ENCODE data around the gene CAMK4.

CAMK4 gene

DNA sequence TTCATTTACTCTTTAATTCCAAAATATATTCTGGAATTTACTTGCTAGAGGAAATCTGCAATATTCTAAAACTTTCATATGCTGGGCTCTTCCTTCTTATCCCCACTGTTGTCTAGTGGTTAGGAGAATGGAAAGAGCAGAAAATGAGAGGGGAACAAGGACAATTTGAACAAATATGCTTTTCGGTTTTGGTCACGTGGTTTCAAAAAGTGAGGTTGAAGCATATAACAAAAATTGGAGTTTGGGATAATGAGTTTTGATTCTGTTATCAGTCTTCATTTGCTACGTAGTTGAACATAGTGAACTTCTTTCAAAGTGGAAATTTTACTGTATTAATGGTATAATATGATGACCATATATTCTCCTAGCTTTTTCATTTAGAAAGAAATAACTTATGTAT, 71.5 kb downstream of the CAMK4 start:
- no peaks in the 10 kb centered on the region for H3K36me3 ChIP-seq (ENCODE audit: control insufficient read depth in 2 of 2, insufficient read depth in 1 of 2, low read length in 2 of 2)
- CTCF ChIA-PET, result no interaction called here
- H3K4me1 ChIP-seq (ENCODE audit: control insufficient read depth, insufficient read depth, low read length), result no peaks in the 10 kb centered on the region
- TF ChIP-seq ZBTB1 (tag by site-specific recombination; IDR thresholded peaks at IDR 0.05) (no peak), ZNF747 (tag by site-specific recombination; IDR thresholded peaks at IDR 0.05) (no peak), ZNF133 (tag by site-specific recombination; IDR thresholded peaks at IDR 0.05) (no peak), OVOL3 (tag by site-specific recombination; IDR thresholded peaks at IDR 0.05) (no peak), TRIM28 (IDR thresholded peaks at IDR 0.05; ENCODE audit: borderline replicate concordance, low read length) (no peak), SCRT1 (tag by site-specific recombination; IDR thresholded peaks at IDR 0.05; ENCODE audit: borderline replicate concordance) (no peak), ZNF76 (tag by site-specific recombination; IDR thresholded peaks at IDR 0.05; ENCODE audit: borderline replicate concordance, low read depth) (no peak)
- TF ChIP-seq, protein P1, sequence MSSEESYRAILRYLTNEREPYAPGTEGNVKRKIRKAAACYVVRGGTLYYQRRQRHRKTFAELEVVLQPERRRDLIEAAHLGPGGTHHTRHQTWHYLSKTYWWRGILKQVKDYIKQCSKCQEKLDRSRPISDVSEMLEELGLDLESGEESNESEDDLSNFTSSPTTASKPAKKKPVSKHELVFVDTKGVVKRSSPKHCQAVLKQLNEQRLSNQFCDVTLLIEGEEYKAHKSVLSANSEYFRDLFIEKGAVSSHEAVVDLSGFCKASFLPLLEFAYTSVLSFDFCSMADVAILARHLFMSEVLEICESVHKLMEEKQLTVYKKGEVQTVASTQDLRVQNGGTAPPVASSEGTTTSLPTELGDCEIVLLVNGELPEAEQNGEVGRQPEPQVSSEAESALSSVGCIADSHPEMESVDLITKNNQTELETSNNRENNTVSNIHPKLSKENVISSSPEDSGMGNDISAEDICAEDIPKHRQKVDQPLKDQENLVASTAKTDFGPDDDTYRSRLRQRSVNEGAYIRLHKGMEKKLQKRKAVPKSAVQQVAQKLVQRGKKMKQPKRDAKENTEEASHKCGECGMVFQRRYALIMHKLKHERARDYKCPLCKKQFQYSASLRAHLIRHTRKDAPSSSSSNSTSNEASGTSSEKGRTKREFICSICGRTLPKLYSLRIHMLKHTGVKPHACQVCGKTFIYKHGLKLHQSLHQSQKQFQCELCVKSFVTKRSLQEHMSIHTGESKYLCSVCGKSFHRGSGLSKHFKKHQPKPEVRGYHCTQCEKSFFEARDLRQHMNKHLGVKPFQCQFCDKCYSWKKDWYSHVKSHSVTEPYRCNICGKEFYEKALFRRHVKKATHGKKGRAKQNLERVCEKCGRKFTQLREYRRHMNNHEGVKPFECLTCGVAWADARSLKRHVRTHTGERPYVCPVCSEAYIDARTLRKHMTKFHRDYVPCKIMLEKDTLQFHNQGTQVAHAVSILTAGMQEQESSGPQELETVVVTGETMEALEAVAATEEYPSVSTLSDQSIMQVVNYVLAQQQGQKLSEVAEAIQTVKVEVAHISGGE (tag by site-specific recombination; conservative IDR thresholded peaks at IDR 0.05; ENCODE audit: low read depth), result no peak
- no peaks in the 10 kb centered on the region for H3K9me3 ChIP-seq (ENCODE audit: control insufficient read depth, insufficient read depth, low read depth, low read length)
- POLR2A ChIA-PET, result no interaction called here
- no peak overlapping the region for H3K4me3 ChIP-seq (ENCODE audit: low read depth, low read length)
- H3K27ac ChIP-seq (ENCODE audit: extremely low read depth, low read depth, low read length), result no peak overlapping the region

DNA sequence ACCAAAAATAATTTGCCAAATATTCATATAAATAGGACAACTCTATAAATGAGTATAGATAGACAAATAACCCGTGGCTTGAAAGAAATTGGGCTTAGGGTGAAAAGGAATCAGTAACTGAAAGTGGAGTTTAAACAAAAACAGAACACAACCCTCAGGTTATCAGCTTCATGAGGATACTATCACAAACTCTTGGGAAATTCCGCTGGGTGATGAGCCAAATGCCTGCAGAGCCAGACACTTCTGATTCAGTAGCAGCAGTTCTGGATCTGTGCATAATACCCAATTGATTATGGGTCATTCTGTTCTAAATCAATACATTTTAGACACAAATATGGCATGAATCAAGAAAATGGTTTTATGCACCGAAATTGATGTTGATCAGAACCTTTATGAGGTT, 72.4 kb downstream of the CAMK4 start:
- TF ChIP-seq ZFP37 (tag by site-specific recombination; IDR thresholded peaks at IDR 0.05) (no peak), ZNF426 (tag by site-specific recombination; IDR thresholded peaks at IDR 0.05) (no peak), ZNF274 (IDR thresholded peaks at IDR 0.05; ENCODE audit: low read length) (no peak), ZNF274 (tag by site-specific recombination; IDR thresholded peaks at IDR 0.05; ENCODE audit: borderline replicate concordance) (no peak), ZBTB8A (tag by site-specific recombination; IDR thresholded peaks at IDR 0.05) (no peak), ATF2 (tag by site-specific recombination; IDR thresholded peaks at IDR 0.05; ENCODE audit: low read depth) (no peak), ELK4 (IDR thresholded peaks at IDR 0.05; ENCODE audit: borderline replicate concordance, low read depth, low read length) (no peak), ZNF184 (tag by site-specific recombination; IDR thresholded peaks at IDR 0.05) (no peak), ZNF214 (tag by site-specific recombination; IDR thresholded peaks at IDR 0.05; ENCODE audit: borderline replicate concordance) (no peak), ZNF292 (tag by site-specific recombination; IDR thresholded peaks at IDR 0.05; ENCODE audit: borderline replicate concordance, low read depth) (no peak), ZNF624 (tag by site-specific recombination; IDR thresholded peaks at IDR 0.05) (no peak), ZNF560 (tag by site-specific recombination; IDR thresholded peaks at IDR 0.05; ENCODE audit: borderline replicate concordance) (no peak), ZBTB48 (tag by site-specific recombination; IDR thresholded peaks at IDR 0.05) (no peak), ZNF596 (tag by site-specific recombination; IDR thresholded peaks at IDR 0.05) (no peak), ZNF302 (tag by site-specific recombination; IDR thresholded peaks at IDR 0.05; ENCODE audit: low read depth) (no peak), ZNF660 (tag by site-specific recombination; IDR thresholded peaks at IDR 0.05) (no peak), ZNF18 (tag by site-specific recombination; IDR thresholded peaks at IDR 0.05) (no peak)
- TF ChIP-seq, protein P2, sequence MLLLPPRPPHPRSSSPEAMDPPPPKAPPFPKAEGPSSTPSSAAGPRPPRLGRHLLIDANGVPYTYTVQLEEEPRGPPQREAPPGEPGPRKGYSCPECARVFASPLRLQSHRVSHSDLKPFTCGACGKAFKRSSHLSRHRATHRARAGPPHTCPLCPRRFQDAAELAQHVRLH (tag by site-specific recombination; IDR thresholded peaks at IDR 0.05), result no peak
- H3K4me1 ChIP-seq (ENCODE audit: control insufficient read depth, insufficient read depth, low read length), result no peaks in the 10 kb centered on the region
- POLR2A ChIA-PET, result no interaction called here
- H3K27ac ChIP-seq (ENCODE audit: extremely low read depth, low read depth, low read length), result no peak overlapping the region
- H3K4me3 ChIP-seq (ENCODE audit: low read depth, low read length), result no peak overlapping the region
- no peaks in the 10 kb centered on the region for H3K9me3 ChIP-seq (ENCODE audit: control insufficient read depth, insufficient read depth, low read depth, low read length)
- CTCF ChIA-PET, result no interaction called here
- H3K36me3 ChIP-seq (ENCODE audit: control insufficient read depth in 2 of 2, insufficient read depth in 1 of 2, low read length in 2 of 2), result no peaks in the 10 kb centered on the region

Measured in HEK293 (cell line).